Loucy (cell line): ENCODE measurements around the gene APPL1.

Experiments
- H2AFZ ChIP-seq: fragments of 200-600 bp; sonication (generic); 2 replicates; pipeline ENCODE4 v1.6.0; 2016; ENCODE audit warnings: antibody characterized with exemption, mild to moderate bottlenecking, low read length, moderate library complexity
- H3F3A ChIP-seq: fragments of 200-600 bp; 2 replicates; pipeline ENCODE4 v1.6.0; 2016; ENCODE audit warnings: antibody characterized with exemption, low read depth, mild to moderate bottlenecking
- H3K27me3 ChIP-seq: fragments of 200-600 bp; sonication (generic); 2 replicates; pipeline ENCODE4 v1.6.1; 2014; ENCODE audit warnings: low read length, mild to moderate bottlenecking; ENCODE audit not compliant: insufficient read depth, poor library complexity, severe bottlenecking
- H3K36me3 ChIP-seq: fragments of 200-600 bp; sonication (generic); 2 replicates; pipeline ENCODE4 v1.6.1; 2016; ENCODE audit warnings: low read length; ENCODE audit not compliant: insufficient read depth
- H3K4me1 ChIP-seq: fragments of 200-600 bp; sonication (generic); 2 replicates; pipeline ENCODE4 v1.5.1; 2014; ENCODE audit warnings: low read length, mild to moderate bottlenecking; ENCODE audit not compliant: insufficient read depth, poor library complexity, severe bottlenecking
- H3K4me2 ChIP-seq: fragments of 200-600 bp; sonication (generic); 2 replicates; pipeline ENCODE4 v1.6.0; 2014; ENCODE audit warnings: antibody characterized with exemption, low read length, low read depth, mild to moderate bottlenecking; ENCODE audit not compliant: poor library complexity, severe bottlenecking
- H3K4me3 ChIP-seq: fragments of 200-600 bp; sonication (generic); 2 replicates; pipeline ENCODE4 v1.5.1; 2014; ENCODE audit warnings: low read length, mild to moderate bottlenecking, mixed read lengths; ENCODE audit not compliant: poor library complexity, severe bottlenecking
- H3K79me2 ChIP-seq: fragments of 200-600 bp; sonication (generic); 2 replicates; pipeline ENCODE4 v1.6.1; 2014; ENCODE audit warnings: low read length; ENCODE audit not compliant: insufficient read depth
- H3K9ac ChIP-seq: fragments of 200-600 bp; sonication (generic); 2 replicates; pipeline ENCODE4 v1.6.0; 2014; ENCODE audit warnings: mild to moderate bottlenecking, low read depth, low read length, moderate library complexity; ENCODE audit not compliant: poor library complexity, severe bottlenecking
- H3K9me2 ChIP-seq: fragments of 200-600 bp; sonication (generic); replicated peaks from 2 replicates; pipeline ENCODE4 v1.6.1; 2016; ENCODE audit warnings: low read depth, low read length, mixed read lengths
- H3K9me3 ChIP-seq: fragments of 200-600 bp; sonication (generic); 2 replicates; pipeline ENCODE4 v1.6.1; 2014; ENCODE audit warnings: mild to moderate bottlenecking, antibody characterized with exemption, low read length, low read depth; ENCODE audit not compliant: insufficient read depth
- H4K20me1 ChIP-seq: fragments of 200-600 bp; sonication (generic); 2 replicates; pipeline ENCODE4 v1.6.0; 2014; ENCODE audit warnings: antibody characterized with exemption, low read length, mild to moderate bottlenecking; ENCODE audit not compliant: insufficient read depth, poor library complexity, severe bottlenecking
- CTCF ChIP-seq: fragments of 200-600 bp; sonication (generic); conservative IDR thresholded peaks from 2 replicates; pipeline ENCODE4 v1.5.1; 2014; ENCODE audit warnings: mild to moderate bottlenecking, antibody characterized with exemption, low read length
- EZH2phosphoT487 ChIP-seq: fragments of 200-600 bp; IDR thresholded peaks from 2 replicates; pipeline ENCODE4 v1.6.1; 2018; ENCODE audit warnings: antibody characterized with exemption, mild to moderate bottlenecking, moderate library complexity, borderline replicate concordance

APPL1 gene

GRCh38 chr3:57252404-57252803, 24.9 kb downstream of the APPL1 start:
- TF ChIP-seq CTCF (no peak), EZH2phosphoT487 (no peak)
- Histone ChIP-seq H3K9ac (no peak overlapping the region), H3K36me3 (peaks cover 63% of the 10 kb centered on the region), H3K4me1 (no peaks in the 10 kb centered on the region), H3K4me2 (no peak overlapping the region), H3K27me3 (no peaks in the 10 kb centered on the region), H2AFZ (no peak overlapping the region), H3K4me3 (no peak overlapping the region), H3K79me2 (no peaks in the 10 kb centered on the region), H3K9me3 (no peaks in the 10 kb centered on the region), H3K9me2 (no peaks in the 10 kb centered on the region), H3F3A (no peaks in the 10 kb centered on the region), H4K20me1 (no peaks in the 10 kb centered on the region)

GRCh38 chr3:57256844-57257243, 29.3 kb downstream of the APPL1 start:
- H3K4me3 ChIP-seq: no peak overlapping the region
- H3K4me2 ChIP-seq: no peak overlapping the region
- no peak overlapping the region for H3K9ac ChIP-seq
- no peaks in the 10 kb centered on the region for H3K79me2 ChIP-seq
- no peak overlapping the region for H2AFZ ChIP-seq
- H3K4me1 ChIP-seq: no peaks in the 10 kb centered on the region
- H3K36me3 ChIP-seq: peaks cover 77% of the 10 kb centered on the region
- no peaks in the 10 kb centered on the region for H4K20me1 ChIP-seq
- no peaks in the 10 kb centered on the region for H3K9me2 ChIP-seq
- H3K9me3 ChIP-seq: no peaks in the 10 kb centered on the region
- no peaks in the 10 kb centered on the region for H3F3A ChIP-seq
- no peaks in the 10 kb centered on the region for H3K27me3 ChIP-seq
- TF ChIP-seq CTCF: no peak
- TF ChIP-seq EZH2phosphoT487: no peak

- Histone ChIP-seq H3K27me3 (no peaks in the 10 kb centered on the region), H3K4me2 (no peak overlapping the region), H3K4me1 (no peaks in the 10 kb centered on the region), H4K20me1 (no peaks in the 10 kb centered on the region), H3F3A (no peaks in the 10 kb centered on the region), H3K79me2 (no peaks in the 10 kb centered on the region), H3K9me2 (no peaks in the 10 kb centered on the region), H3K36me3 (peaks cover 76% of the 10 kb centered on the region), H2AFZ (no peak overlapping the region), H3K4me3 (no peak overlapping the region), H3K9me3 (no peaks in the 10 kb centered on the region), H3K9ac (no peak overlapping the region)
- no peak for TF ChIP-seq CTCF
- TF ChIP-seq EZH2phosphoT487: no peak
Observed at GRCh38 chr3:57257678-57258077, 30.1 kb downstream of the APPL1 start.
